Measurements from ENCODE around the gene ELMO1.

ELMO1 gene

DNA sequence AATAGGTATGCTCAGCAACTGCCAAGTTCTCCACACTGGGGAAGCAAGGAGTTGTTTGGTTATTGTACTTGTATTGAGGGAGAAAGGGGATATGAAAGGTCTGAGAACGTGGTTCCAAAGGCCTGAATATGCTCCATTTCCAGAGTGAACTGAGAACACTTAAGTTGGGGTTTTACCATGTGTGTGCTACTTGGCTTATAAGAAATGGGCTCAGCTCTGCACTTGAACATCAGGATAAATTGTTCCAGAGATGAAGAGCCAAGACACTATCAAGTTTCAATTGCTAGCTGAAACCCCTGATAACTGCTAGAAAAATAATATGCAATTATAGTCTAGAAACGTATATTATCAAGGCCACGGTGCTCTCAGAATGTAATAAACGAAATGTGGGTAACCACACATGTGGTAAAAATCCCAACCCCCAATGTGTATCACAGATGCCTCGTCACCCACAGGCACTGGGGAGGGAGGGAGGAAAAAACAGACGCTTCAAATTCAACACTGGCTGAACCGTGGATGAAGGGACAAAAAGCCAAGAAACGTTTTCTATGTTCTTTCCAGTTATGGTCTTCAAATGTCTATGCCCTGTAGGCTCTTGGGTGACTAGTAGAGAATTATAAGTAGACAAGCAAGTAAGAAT, 16.3 kb downstream of the ELMO1 start:
- Mint-ChIP-seq H3K27me3 (ENCODE audit: low read depth) (no peaks in the 10 kb centered on the region), H3K27ac (peak overlapping the region; percentile 44), H3K9me3 (no peaks in the 10 kb centered on the region), H3K36me3 (ENCODE audit: low read depth) (peaks cover 6% of the 10 kb centered on the region), H3K4me1 (ENCODE audit: low read depth) (peaks cover 22% of the 10 kb centered on the region), H3K4me3 (peak overlapping the region; percentile 11)
- peak; percentile 35 for DNase-seq (ENCODE audit: low spot score)

DNA sequence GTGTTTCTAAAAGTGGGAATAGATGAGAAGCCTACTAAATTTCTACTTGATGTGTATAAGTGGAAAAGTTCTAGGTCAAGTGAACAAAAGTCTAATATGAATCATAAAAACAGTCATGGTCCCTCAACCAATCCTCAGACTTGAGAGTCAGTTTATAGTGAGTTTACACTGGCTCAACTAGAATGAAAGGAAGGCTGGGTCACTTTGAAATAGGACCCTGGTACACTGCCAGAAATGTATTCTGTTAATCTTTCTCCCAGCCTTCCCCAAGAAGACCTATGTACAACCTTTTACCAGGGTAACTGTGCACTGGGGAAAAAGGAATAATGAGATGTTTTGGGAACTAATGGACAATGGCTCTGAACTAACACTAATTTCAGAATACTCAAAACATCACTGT, 17.3 kb downstream of the ELMO1 start:
- Mint-ChIP-seq H3K4me3 (no peak overlapping the region), H3K36me3 (ENCODE audit: low read depth) (peaks cover 6% of the 10 kb centered on the region), H3K27me3 (ENCODE audit: low read depth) (no peaks in the 10 kb centered on the region), H3K4me1 (ENCODE audit: low read depth) (peaks cover 22% of the 10 kb centered on the region), H3K9me3 (no peaks in the 10 kb centered on the region), H3K27ac (no peak overlapping the region)
- DNase-seq (ENCODE audit: low spot score): no peak

DNA sequence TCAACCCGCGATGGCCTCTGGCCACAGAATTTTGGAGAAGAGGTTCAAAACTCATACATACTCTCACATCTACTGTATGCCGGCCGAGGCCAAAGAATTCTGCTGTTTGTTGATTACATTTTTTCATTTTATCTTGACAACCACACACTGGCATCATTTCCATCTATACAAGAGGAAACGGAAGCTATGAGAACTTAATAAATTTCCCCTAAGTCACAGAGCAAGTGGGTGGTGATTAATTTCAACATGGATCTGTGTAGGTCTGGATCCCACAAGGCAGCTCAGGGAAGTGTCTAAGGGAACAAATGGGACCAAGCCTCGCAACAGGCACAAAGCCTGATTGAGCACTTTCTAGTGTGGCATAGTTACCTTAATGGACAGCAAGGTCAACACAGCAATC, 18.0 kb downstream of the ELMO1 start:
- no peaks in the 10 kb centered on the region for H3K9me3 Mint-ChIP-seq
- H3K4me1 Mint-ChIP-seq (ENCODE audit: low read depth): peaks cover 20% of the 10 kb centered on the region
- H3K4me3 Mint-ChIP-seq: no peak overlapping the region
- no peaks in the 10 kb centered on the region for H3K27me3 Mint-ChIP-seq (ENCODE audit: low read depth)
- H3K36me3 Mint-ChIP-seq (ENCODE audit: low read depth): peaks cover 6% of the 10 kb centered on the region
- no peak for DNase-seq (ENCODE audit: low spot score)
- H3K27ac Mint-ChIP-seq: no peak overlapping the region

DNA sequence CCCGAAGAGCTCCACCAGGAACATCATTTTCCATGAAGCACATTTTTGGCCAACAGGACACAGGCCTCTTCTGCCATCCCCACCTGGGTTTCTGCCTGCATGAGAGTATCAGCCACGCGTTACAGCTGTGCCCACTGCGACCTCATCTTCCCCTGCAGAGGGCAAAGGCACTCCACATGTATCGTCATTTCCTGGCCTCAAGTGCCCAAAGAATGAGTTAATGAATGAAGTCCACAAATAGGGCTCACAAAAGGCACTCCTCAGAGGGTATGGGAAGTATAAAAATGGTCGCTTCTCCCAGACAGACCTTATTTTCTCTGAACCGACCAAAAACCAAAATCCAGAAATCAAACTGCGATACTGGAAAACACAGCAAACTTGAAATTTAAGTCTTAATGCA, 18.5 kb downstream of the ELMO1 start:
- Mint-ChIP-seq H3K4me1 (ENCODE audit: low read depth) (peaks cover 20% of the 10 kb centered on the region), H3K9me3 (no peaks in the 10 kb centered on the region), H3K27me3 (ENCODE audit: low read depth) (no peaks in the 10 kb centered on the region), H3K36me3 (ENCODE audit: low read depth) (peaks cover 6% of the 10 kb centered on the region), H3K4me3 (no peak overlapping the region), H3K27ac (no peak overlapping the region)
- no peak for DNase-seq (ENCODE audit: low spot score)

DNA sequence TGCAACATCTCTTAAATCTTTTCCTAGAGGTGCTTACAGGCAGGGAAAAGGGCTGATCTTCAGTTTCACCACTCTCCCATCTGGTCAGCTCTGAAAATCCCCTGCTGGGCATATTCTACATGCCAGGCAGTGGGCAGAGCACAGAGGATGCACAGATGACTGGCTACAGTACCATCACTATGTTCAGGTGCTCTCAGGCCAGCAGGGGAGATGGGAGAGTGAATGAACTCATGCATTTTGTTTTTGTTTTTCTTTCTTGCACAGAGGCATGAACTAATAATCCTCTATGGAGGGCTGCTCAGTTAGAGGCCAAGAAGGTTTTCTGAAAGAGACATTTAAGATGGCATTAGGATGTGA, 19.3 kb downstream of the ELMO1 start:
- Mint-ChIP-seq H3K4me1 (ENCODE audit: low read depth) (peaks cover 16% of the 10 kb centered on the region), H3K27me3 (ENCODE audit: low read depth) (no peaks in the 10 kb centered on the region), H3K9me3 (no peaks in the 10 kb centered on the region), H3K27ac (no peak overlapping the region), H3K36me3 (ENCODE audit: low read depth) (peaks cover 6% of the 10 kb centered on the region), H3K4me3 (no peak overlapping the region)
- no peak for DNase-seq (ENCODE audit: low spot score)

DNA sequence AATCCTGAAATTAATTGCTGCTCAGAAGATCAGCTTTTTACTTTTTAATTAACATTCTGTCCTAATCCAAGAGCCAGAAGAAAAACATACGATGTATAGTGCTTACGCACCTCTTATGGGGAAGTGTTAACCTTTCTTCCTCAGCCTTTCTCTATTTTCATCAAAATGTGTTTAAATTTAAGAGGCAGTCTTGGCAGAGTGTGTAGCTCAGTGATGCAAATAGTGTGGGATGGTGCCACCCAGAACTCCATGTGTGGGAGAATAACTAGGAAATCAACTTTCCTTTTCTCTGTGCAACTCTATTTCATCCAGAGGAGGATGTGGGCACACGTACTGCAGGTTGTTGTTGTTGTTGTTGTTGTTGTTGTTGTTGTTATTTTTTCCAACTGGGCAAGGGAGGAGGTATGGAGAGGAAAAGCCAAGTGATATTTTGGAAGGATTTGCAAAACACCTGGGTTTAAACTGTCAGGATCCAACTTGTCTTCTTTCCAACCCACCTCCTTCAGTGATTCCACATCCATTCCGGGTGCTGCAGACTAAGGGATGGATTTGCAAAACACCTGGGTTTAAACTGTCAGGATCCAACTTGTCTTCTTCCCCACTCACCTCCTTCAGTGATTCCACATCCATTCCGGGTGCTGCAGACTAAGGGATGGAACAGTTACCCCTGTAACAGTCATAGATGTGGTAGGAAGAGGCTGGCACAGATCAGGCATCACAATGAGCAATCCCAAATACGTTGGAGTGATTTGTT, 19.8 kb downstream of the ELMO1 start:
- H3K27ac Mint-ChIP-seq: no peak overlapping the region
- H3K9me3 Mint-ChIP-seq: no peaks in the 10 kb centered on the region
- H3K36me3 Mint-ChIP-seq (ENCODE audit: low read depth): peaks cover 6% of the 10 kb centered on the region
- no peak for DNase-seq (ENCODE audit: low spot score)
- H3K4me1 Mint-ChIP-seq (ENCODE audit: low read depth): peaks cover 15% of the 10 kb centered on the region
- H3K4me3 Mint-ChIP-seq: no peak overlapping the region
- no peaks in the 10 kb centered on the region for H3K27me3 Mint-ChIP-seq (ENCODE audit: low read depth)

DNA sequence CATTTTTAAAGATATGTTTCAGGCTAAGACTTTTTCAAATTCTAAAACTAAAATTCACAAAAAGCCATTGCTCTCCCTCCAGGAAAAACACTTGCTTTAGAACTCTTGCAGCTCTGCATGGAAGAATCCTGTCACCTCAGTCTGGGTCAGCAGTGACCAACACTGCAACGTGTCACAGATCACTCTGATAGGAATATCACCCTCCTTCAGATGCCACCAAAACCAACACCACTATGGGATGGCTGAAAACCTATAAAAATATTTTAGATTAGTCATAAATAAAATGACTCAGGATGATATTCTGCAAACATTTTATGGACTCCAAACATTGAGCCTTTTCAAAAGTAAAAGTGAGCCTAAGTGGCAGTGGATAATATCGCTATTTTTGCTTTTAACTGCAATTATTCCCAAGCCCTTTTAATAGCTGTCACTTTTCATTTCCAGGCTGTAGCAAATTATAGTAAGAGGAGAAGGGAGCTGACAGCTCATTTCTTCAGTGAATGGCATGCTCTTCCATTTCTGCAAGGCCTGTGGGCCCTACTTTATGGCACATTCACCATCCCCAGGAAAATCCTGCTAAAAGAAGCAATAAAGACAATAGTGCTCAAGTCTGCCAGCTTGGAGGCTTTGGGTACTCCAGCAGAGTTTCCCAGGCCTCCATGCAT, 21.3 kb downstream of the ELMO1 start:
- no peaks in the 10 kb centered on the region for H3K9me3 Mint-ChIP-seq
- peaks cover 6% of the 10 kb centered on the region for H3K36me3 Mint-ChIP-seq (ENCODE audit: low read depth)
- DNase-seq (ENCODE audit: low spot score): no peak
- H3K27me3 Mint-ChIP-seq (ENCODE audit: low read depth): no peaks in the 10 kb centered on the region
- H3K27ac Mint-ChIP-seq: no peak overlapping the region
- no peak overlapping the region for H3K4me3 Mint-ChIP-seq
- H3K4me1 Mint-ChIP-seq (ENCODE audit: low read depth): peaks cover 4% of the 10 kb centered on the region

DNA sequence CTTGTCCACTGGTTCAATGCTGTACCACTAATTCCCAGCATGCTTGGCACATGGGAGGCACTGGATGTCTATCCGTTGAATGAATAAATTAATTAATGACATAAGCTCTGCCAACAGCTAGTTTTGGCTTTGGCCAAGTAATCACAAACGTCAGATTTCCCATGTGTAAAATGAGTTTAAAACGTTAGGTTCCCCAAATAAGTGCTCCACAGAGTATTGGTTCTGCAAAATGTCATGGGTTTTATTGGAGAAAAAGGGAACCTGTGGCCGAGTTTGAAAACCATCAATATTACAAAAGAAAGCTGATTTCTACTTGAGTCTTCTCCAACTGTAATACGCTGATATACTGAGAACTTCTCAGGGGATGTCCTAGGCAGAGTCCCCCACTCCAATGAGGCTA, 23.2 kb downstream of the ELMO1 start:
- Mint-ChIP-seq H3K9me3 (no peaks in the 10 kb centered on the region), H3K4me1 (ENCODE audit: low read depth) (peaks cover 4% of the 10 kb centered on the region), H3K27ac (no peak overlapping the region), H3K36me3 (ENCODE audit: low read depth) (peaks cover 3% of the 10 kb centered on the region), H3K4me3 (no peak overlapping the region), H3K27me3 (ENCODE audit: low read depth) (no peaks in the 10 kb centered on the region)
- no peak for DNase-seq (ENCODE audit: low spot score)

DNA sequence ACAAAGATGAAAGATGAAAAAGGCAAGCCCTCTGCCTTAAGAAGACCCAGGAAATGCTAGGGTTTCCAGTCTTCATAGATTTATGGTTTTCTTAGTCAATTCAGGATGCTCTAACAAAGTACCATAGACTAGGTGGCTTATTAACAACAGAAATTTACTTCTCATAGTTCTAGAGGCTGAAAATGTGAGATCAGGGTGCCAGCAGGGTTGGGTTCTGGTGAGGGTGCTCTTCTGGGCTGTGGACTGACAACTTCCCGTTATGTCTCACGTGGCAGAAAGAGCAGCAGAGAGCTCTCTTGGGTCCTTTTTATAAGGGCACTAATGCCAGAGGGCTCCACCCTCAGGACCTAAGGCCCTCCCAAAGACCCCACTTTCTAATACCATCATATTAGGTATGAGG, 23.7 kb downstream of the ELMO1 start:
- Mint-ChIP-seq H3K27ac (no peak overlapping the region), H3K9me3 (no peaks in the 10 kb centered on the region), H3K36me3 (ENCODE audit: low read depth) (peaks cover 3% of the 10 kb centered on the region), H3K4me3 (no peak overlapping the region), H3K4me1 (ENCODE audit: low read depth) (peaks cover 4% of the 10 kb centered on the region), H3K27me3 (ENCODE audit: low read depth) (no peaks in the 10 kb centered on the region)
- no peak for DNase-seq (ENCODE audit: low spot score)

DNA sequence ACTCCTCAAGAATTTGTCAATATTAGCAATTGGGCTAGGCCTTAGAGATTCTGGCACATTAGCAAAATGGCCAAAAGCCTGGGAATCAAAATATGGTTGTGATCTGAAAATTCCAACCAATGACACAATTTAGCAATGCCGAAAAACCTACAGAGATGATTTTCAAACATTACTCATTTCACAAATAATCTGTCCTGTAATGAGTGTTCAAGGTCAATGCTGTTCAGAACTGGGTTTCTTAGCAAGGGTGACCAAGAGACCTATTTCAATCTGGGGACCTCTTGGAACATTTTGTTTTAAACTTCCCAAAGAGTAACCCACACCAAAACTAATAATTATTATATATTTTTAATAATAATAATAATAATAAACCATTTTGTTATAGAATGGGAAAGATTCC, 24.1 kb downstream of the ELMO1 start:
- H3K9me3 Mint-ChIP-seq: no peaks in the 10 kb centered on the region
- DNase-seq (ENCODE audit: low spot score): no peak
- no peak overlapping the region for H3K4me3 Mint-ChIP-seq
- peaks cover 3% of the 10 kb centered on the region for H3K36me3 Mint-ChIP-seq (ENCODE audit: low read depth)
- no peaks in the 10 kb centered on the region for H3K27me3 Mint-ChIP-seq (ENCODE audit: low read depth)
- no peak overlapping the region for H3K27ac Mint-ChIP-seq
- H3K4me1 Mint-ChIP-seq (ENCODE audit: low read depth): peaks cover 4% of the 10 kb centered on the region

DNA sequence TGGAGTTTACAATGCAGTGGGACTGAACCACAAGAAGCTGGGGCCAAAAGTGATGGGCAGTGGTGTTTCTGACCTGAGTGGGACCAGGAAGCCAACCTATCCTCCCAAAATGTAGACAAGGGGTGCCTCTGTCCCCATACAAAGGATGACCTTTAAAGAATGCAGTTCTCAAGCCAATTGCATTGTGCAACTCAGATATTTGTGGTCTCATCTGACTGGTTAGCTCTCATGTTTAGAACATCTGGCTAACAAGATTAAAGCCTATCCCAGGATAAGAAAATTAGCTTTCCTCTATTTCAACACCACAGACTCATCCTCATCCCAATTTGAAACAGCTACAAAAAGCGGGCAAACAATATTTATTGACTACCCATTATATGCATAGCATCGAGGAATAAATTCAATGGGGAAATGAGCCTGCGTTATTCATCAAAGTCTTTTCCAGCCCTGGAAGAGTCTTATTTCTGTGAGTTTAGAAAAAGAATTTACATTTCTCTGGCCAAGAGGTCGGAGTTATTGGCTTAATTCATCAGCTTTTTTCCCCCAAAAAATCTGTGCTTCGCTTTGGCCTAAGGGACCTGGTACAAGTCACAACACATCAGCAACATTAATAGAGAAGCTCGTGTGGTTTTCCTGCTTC, 26.7 kb downstream of the ELMO1 start:
- no peak overlapping the region for H3K4me3 Mint-ChIP-seq
- H3K4me1 Mint-ChIP-seq (ENCODE audit: low read depth): peaks cover 7% of the 10 kb centered on the region
- H3K27me3 Mint-ChIP-seq (ENCODE audit: low read depth): no peaks in the 10 kb centered on the region
- DNase-seq (ENCODE audit: low spot score): no peak
- H3K36me3 Mint-ChIP-seq (ENCODE audit: low read depth): no peaks in the 10 kb centered on the region
- no peaks in the 10 kb centered on the region for H3K9me3 Mint-ChIP-seq
- no peak overlapping the region for H3K27ac Mint-ChIP-seq

DNA sequence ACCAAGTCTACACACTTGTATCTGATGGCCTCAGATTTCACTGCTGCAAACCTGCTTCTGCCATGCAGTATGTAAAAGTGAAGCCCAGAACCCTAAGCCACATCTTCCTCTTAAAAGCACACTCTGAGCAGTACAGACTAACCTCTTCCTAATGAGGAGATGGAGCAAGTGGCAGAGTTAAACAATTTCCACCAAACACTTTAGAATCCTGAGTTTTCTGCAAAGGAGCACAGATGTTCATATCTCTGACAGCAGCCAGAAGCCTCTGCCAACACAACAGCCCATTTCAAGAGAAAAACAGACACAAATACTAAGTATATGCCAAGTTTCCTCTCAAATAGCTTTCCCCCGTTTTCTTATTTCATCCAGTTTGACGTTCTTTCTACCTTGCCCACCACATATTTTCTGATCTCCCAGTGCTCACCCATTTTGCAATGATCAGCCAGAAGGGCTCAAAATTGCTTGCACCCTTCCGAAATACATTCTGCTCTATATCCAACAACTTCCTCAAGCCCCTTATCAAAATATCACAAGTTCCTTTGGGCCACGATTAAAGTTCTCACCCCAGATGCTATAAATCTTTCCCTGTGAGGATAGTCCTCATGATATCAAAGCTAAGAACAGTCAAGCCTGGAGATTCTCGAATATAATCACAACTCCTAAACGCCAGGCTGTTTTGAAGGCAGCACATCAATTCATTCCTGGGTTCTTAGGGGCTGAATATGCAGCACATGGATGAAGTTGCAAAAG, 27.5 kb downstream of the ELMO1 start:
- H3K9me3 Mint-ChIP-seq: no peaks in the 10 kb centered on the region
- H3K4me3 Mint-ChIP-seq: no peak overlapping the region
- DNase-seq (ENCODE audit: low spot score): no peak
- H3K36me3 Mint-ChIP-seq (ENCODE audit: low read depth): no peaks in the 10 kb centered on the region
- H3K4me1 Mint-ChIP-seq (ENCODE audit: low read depth): peaks cover 7% of the 10 kb centered on the region
- H3K27ac Mint-ChIP-seq: no peak overlapping the region
- H3K27me3 Mint-ChIP-seq (ENCODE audit: low read depth): no peaks in the 10 kb centered on the region

DNA sequence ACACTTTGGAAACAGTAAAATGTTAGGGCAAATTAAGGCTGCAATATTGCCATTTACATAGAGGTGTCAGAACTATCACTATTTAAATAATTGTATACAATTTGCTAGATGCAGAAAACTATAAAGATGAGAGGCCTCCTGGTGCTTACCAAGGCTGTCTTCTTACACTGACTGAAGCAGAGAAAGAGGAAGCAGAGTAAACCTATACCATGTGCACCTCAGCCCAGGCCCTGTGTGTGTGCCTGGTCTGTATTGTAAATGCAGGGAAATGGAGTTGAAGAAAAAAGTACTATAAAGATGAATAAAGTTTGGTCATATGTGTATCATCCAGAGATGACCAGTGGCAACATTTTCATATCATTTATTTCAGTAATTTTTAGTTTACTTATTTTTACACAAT, 29.2 kb downstream of the ELMO1 start:
- Mint-ChIP-seq H3K4me1 (ENCODE audit: low read depth) (peaks cover 7% of the 10 kb centered on the region), H3K36me3 (ENCODE audit: low read depth) (no peaks in the 10 kb centered on the region), H3K9me3 (no peaks in the 10 kb centered on the region), H3K27ac (no peak overlapping the region), H3K27me3 (ENCODE audit: low read depth) (no peaks in the 10 kb centered on the region), H3K4me3 (no peak overlapping the region)
- DNase-seq (ENCODE audit: low spot score): no peak

DNA sequence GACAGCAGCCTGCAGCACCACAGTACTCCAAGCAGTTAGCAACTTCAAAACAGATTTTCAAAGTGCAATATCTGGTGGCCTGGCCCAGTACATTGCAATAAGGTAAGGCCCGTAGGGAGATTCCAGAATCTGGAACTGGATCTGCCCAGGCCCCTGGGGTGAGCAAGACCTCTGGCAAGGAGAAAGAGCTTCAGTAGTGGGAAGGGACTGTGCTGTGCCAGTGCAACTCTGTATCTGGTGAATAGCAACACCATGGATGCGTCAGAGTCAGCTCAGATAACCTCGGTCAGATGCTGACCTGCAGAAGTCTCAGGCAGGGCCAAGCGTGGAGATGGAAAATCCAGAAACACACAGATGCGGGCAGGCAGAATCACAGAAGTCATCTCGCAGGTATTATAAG, 30.3 kb downstream of the ELMO1 start:
- Mint-ChIP-seq H3K36me3 (ENCODE audit: low read depth) (no peaks in the 10 kb centered on the region), H3K27me3 (ENCODE audit: low read depth) (no peaks in the 10 kb centered on the region), H3K4me1 (ENCODE audit: low read depth) (peaks cover 7% of the 10 kb centered on the region), H3K27ac (no peak overlapping the region), H3K9me3 (no peaks in the 10 kb centered on the region), H3K4me3 (no peak overlapping the region)
- DNase-seq (ENCODE audit: low spot score): no peak
